CD4-positive, alpha-beta T cell treated with Interferon alpha-2 for 1 hour (primary cell): ENCODE data around the gene FBXL19.
"Not testable (repeated sequence)": the region's sequence is repeated elsewhere in the genome, so short reads cannot be mapped to it uniquely, and the experiment has no call there.

Experiments
- DNase-seq, 2 donors: peaks; one replicate each; pipeline ENCODE4 v3.0.0-alpha.2; 2020 to 2022

Gene FBXL19, protein sequence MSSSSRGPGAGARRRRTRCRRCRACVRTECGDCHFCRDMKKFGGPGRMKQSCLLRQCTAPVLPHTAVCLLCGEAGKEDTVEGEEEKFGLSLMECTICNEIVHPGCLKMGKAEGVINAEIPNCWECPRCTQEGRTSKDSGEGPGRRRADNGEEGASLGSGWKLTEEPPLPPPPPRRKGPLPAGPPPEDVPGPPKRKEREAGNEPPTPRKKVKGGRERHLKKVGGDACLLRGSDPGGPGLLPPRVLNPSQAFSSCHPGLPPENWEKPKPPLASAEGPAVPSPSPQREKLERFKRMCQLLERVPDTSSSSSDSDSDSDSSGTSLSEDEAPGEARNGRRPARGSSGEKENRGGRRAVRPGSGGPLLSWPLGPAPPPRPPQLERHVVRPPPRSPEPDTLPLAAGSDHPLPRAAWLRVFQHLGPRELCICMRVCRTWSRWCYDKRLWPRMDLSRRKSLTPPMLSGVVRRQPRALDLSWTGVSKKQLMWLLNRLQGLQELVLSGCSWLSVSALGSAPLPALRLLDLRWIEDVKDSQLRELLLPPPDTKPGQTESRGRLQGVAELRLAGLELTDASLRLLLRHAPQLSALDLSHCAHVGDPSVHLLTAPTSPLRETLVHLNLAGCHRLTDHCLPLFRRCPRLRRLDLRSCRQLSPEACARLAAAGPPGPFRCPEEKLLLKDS

GRCh38 chr16:30923554-30924075 is at the start of gene FBXL19:
Gene FBXL19, plus strand, starts transcription at chr16:30923572. Its CDS starts 2,183 bp downstream, at chr16:30925755.
- DNase-seq: no peak

- no peak for DNase-seq
Observed at GRCh38 chr16:30874244-30874820, 49.0 kb upstream of the FBXL19 start.

DNA sequence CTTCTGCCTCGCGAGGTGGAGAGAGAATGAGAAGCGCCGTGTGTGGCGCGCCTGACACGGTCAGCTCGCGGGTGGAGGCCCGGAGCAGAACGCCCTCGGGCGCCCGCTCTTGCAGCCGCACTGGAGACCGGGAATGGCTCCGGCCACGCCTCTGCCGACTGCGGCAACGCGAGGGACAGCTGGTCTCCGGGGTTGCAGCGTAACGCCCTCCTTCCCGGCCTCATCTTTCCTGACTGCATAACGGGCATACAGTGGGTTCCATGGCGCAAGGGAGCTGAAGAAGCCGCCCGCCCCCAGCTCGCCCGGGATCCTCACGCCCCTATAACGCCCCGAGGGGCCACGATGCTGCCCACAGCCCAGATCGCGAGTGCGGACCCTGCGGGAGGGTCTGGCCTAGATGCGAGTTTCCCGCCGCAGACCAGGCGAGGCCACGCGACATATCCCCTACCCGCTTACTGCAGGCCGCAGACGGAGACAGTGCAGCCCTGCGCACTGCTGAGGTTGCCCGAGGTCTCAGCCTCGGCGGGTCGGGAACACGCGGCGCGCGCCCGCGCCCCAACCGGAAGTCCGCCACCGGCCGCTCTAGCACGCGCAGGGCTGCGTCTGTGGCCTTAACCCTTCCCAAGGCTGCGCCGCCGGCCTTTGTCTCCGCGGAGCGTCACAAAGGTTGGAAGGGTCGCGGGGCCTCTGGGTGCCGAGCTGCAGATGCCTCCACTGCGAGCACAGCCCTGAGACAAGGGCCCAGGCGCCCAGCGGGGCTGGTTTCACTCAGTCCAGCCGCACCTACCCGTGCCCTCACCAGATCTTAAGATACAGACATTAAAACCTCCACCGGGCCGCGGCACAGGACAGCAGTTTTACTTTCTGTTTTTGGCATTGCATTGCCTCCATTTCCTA is 48.3 kb upstream of the FBXL19 start:
- peak; percentile 88 to 92 for DNase-seq

GRCh38 chr16:30875871-30876801 is 47.2 kb upstream of the FBXL19 start:
- DNase-seq: peak; percentile 12 to 54

- no peak for DNase-seq
Observed at GRCh38 chr16:30876867-30877266, 46.5 kb upstream of the FBXL19 start.

- DNase-seq: no peak
Observed at GRCh38 chr16:30882429-30883310, 40.7 kb upstream of the FBXL19 start.

DNA sequence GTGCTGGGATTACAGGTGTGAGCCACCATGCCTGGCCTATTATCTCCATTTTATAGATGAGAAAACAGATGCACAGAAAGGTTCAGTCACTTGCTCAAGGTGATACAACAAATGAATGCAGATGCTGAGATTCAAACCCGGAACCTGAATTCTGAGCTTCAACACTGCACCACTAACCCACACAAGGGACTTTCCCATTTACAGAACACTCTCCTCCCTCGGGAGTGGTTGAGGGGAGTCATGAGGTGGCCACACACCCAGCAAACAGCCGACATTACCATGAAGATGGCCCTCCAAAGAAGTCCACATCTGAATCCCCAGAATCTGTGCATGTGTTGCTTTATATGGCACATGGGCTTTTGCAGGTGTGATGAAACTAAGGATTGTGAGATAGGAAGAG is 38.6 kb upstream of the FBXL19 start:
- DNase-seq: no peak

DNA sequence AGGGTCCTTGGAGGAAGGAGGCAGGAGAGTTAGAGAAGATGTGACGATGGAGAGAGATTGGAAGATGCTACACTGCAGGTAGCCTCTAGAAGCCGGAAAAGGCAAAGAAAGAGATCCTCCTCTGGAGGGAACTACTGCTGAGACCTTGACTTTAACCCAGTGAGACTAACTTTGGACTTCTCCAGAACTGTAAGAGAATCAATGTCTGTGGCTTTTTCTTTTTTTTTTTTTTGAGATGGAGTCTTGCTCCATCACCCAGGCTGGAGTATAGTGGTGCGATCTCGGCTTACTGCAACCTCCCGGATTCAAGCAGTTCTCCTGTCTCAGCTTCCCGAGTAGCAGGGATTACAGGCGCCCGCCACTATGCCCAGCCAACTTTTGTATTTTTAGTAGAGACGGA is 38.2 kb upstream of the FBXL19 start:
- DNase-seq: no peak

GRCh38 chr16:30886145-30886544 is 37.2 kb upstream of the FBXL19 start:
- DNase-seq: no peak

DNA sequence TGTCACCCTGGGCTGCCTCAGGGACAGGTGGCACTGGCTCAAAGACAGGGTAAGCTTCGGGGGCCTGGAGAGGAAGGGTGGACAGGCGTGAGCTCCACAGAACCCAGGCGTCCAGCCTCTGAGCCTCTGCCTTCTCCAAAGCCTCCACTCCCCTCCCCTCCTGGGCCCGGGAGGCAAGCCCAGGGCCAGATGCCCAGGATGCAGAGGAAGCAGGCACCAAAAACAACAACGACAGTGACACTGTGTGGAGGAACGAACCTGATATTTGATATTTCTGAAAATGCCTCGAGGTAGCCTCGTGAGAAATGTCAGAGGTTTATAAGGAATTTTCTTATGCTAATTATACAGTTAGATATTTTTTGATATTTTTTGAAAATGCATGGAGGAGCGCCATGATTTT is 35.4 kb upstream of the FBXL19 start:
- DNase-seq: no peak

DNA sequence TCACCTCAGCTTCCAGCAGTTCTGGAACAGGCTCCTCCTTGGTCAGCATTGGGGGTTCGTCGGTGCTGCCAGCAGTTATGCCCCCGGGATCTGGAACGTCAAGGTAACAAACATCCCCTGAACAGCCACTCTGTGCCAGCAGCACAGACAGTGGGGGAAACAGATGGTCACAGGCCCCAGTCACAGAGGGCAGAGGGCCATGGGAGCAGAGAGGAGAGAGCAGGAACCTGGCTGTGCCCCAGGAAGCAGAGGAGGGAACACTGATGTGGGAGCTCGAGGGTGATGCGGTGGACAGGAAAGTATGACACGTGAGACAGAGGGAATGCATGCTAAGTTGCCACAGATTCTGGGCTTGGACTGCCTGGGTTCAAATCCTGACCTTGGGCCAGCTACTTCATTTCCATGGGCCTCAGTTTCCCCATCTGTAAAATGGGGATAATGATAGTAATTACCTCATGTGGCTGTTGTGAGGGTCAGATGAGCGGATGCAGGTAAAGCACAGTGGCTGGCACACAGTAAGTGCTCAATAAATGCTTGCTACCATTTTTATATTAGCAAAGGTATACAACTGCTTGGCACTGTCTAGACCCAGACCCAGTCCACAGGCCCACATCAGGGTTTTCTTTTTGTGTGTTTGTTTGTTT is 34.4 kb upstream of the FBXL19 start:
- DNase-seq: no peak

DNA sequence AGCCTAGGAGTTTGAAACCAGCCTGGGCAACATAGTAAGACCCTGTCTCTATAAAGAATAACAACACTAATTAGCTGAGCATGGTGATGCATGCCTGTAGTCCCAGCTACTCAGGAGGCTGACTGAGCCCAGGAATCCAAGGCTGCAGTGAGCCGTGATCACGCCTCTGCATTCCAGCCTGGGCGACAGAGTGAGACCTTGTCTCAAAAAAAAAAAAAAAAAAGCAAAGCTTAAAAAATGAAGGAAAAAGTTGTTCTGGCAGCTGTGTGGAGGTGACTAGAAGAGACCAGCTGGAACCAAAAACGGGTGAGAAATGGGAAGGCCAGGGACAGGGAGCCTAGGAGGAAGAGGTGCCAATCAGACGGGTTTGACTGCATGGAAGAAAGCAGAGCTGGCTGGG is 33.7 kb upstream of the FBXL19 start:
- no peak for DNase-seq

- not testable (repeated sequence) for DNase-seq
Observed at GRCh38 chr16:30891043-30891823, 32.1 kb upstream of the FBXL19 start.

DNA sequence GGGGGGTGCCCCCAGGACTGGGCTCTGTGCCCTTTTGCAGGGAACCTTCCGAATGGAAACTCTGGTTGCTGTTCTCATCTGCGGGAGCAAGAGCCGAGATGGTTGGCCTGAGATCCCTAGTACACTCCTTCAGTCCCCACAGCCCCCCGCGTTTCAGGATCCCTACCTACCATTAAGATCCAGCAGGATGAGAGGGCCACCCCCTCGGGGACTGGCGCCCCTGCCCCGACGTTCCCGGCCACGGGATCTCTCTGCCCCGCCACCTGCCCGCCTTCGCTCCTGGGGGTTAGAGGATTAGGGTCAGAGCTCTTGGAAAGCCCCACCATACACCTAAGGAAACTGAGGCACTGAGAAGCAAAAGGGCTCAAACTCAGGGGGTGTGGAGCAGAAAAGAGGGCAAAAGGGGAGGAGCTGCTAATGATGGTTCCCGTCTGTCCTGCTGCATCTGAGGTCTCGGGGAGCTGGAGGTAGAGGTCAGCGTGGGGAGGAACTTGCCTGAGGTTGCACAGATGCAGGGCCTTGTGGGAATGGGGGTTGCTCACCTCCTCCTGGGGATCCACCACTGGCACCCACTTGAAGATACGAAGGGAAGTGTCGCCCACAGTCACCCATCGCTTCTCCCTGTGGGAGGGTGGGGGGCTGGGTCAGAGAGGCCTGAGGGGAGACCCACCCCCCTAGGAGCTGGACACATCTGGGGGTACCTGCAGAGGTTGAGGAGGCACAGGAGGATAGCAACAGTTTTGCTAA is 30.5 kb upstream of the FBXL19 start:
- DNase-seq: no peak

DNA sequence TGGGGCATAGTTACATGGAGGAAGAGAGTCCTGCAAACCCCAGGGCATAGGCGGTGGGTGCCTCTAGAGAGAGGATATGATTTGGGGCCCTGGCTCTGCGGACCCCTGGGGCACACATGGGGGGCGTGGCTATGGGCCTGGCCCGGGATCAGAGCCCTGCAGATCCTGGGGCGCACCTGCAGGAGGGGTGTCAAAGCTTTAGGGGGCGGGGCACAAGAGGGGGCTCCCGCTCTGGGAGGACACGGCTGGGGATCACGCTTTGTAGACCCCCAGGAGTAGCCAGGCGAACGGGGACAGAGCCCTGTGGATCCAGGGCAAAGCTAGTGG is 30.0 kb upstream of the FBXL19 start:
- DNase-seq: peak in 1 of 2 donors; percentile 24

DNA sequence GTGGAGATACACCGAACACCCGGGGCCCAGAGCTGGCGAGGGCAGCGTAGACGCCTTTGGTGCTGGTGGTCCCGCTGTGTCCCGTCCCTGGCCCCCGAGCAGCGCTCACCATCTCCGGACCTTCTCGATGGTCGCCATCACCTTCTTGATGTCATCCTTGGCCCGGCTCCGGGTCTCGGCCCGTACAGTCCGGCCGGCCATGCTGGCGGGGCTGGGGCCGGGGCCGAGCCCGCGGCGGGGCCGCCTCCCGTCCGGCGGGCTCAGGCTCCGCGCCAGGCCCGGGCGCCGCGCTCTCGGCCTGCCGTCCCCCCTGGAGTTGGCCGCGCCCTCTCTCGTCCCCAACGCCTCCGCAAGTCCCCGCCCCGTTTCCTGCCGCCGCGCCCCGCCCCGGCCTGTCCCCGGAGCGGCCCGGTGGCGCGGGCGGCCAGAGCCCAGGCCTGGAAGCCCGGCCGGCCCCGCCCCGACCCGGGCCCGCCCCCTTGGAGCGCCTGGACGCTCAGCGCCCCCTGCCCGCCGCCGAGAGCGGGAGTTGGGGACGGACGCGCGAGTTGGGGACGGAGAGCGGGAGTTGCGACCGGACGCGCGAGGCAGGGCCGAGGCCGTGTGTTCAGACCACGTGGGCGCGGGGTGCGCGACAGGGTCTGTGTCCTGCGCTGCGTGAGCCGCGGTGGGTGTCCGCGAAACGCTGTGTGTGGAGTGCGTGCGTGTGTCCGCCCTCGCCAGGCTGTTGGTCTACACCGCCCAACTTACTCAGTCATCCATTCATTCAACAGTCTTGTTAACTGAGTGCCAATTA is 29.4 kb upstream of the FBXL19 start, which contains the start of gene BCL7C:
Gene BCL7C, minus strand, starts transcription at position 334 of the 796 bp plus-strand sequence. Its CDS starts 133 bp downstream, at position 201.
- peak; percentile 81 to 88 for DNase-seq
